Ammon's horn (tissue), 1 donor: Measurements from ENCODE around the gene COPB2.

Experiments
- DNase-seq: peaks from one replicate; pipeline ENCODE4 v3.0.0-alpha.2; 2016; ENCODE audit warnings: low spot score

The COPB2 gene

GRCh38 chr3:139307601-139308555 is 81.6 kb downstream of the COPB2 start:
- DNase-seq, result no peak
